22Rv1 (cell line): Measurements from ENCODE around the gene ZNF302.
"Not testable (repeated sequence)": the region's sequence is repeated elsewhere in the genome, so short reads cannot be mapped to it uniquely, and the experiment has no call there.

ENCODE experiments used
- CTCF ChIP-seq: fragments of 450-650 bp; IDR thresholded peaks from 2 replicates; pipeline ENCODE4 v1.5.1; 2017; ENCODE audit warnings: mild to moderate bottlenecking
- ZFX ChIP-seq: fragments of 450-650 bp; IDR thresholded peaks from 2 replicates; pipeline ENCODE4 v1.6.1; 2017; ENCODE audit warnings: antibody characterized with exemption, borderline replicate concordance

- TF ChIP-seq CTCF, ZFX: not testable (repeated sequence)
Measured at GRCh38 chr19:34665275-34665674, 12.2 kb upstream of the ZNF302 start.
